OCI-LY3 (cell line): Measurements from ENCODE around the gene SH3PXD2B.

Experiments
- H2AFZ ChIP-seq: fragments of 200-600, 300-600 bp; shearing (Covaris generic); 2 replicates; pipeline ENCODE4 v1.6.0; 2014; ENCODE audit warnings: antibody characterized with exemption, low read depth, low read length
- H3K27ac ChIP-seq: fragments of 200-600, 300-600 bp; sonication (generic); 2 replicates; pipeline ENCODE4 v1.5.1; 2014; ENCODE audit warnings: mild to moderate bottlenecking, low read length, moderate library complexity, mixed read lengths
- H3K27me3 ChIP-seq: fragments of 200-600, 300-600 bp; sonication (generic); 2 replicates; pipeline ENCODE4 v1.6.1; 2014; ENCODE audit warnings: low read depth, low read length, mixed read lengths
- H3K36me3 ChIP-seq: fragments of 200-600, 300-600 bp; sonication (generic); replicated peaks from 2 replicates; pipeline ENCODE3; 2014; ENCODE audit warnings: low read depth, low read length, mixed read lengths
- H3K4me1 ChIP-seq: fragments of 300-600, 200-600 bp; sonication (generic); 2 replicates; pipeline ENCODE4 v1.6.1; 2014; ENCODE audit warnings: low read length, mixed read lengths
- H3K4me2 ChIP-seq: fragments of 200-600, 300-600 bp; sonication (generic); 2 replicates; pipeline ENCODE4 v1.6.1; 2014; ENCODE audit warnings: low read length, mixed read lengths
- H3K4me3 ChIP-seq: fragments of 300-600, 200-600 bp; sonication (generic); 2 replicates; pipeline ENCODE4 v1.5.1; 2014; ENCODE audit warnings: antibody characterized with exemption, mild to moderate bottlenecking, low read length, moderate library complexity
- H3K79me2 ChIP-seq: fragments of 300-600, 200-600 bp; shearing (Covaris generic); 2 replicates; pipeline ENCODE4 v1.6.1; 2014; ENCODE audit warnings: mild to moderate bottlenecking, low read length, mixed read lengths
- H3K9ac ChIP-seq: fragments of 300-600, 200-600 bp; shearing (Covaris generic); 2 replicates; pipeline ENCODE4 v1.6.0; 2014; ENCODE audit warnings: mild to moderate bottlenecking, low read length, moderate library complexity
- H3K9me3 ChIP-seq: fragments of 200-600, 300-600 bp; shearing (Covaris generic); 2 replicates; pipeline ENCODE4 v1.6.1; 2014; ENCODE audit warnings: low read length, mixed read lengths; ENCODE audit not compliant: insufficient read depth
- H4K20me1 ChIP-seq: fragments of 200-600, 300-600 bp; sonication (generic); 2 replicates; pipeline ENCODE4 v1.6.1; 2016; ENCODE audit warnings: low read length, mixed read lengths; ENCODE audit not compliant: insufficient read depth
- CTCF ChIP-seq: fragments of 200-600, 300-600 bp; sonication (generic); IDR thresholded peaks from 2 replicates; pipeline ENCODE4 v1.5.1; 2014; ENCODE audit warnings: antibody characterized with exemption, low read length, low read depth
- EZH2phosphoT487 ChIP-seq: fragments of 200-600 bp; shearing (Covaris generic); IDR thresholded peaks from 2 replicates; pipeline ENCODE4 v1.6.1; 2018; ENCODE audit warnings: antibody characterized with exemption, mixed run types, low read depth

SH3PXD2B gene

GRCh38 chr5:172450861-172451695, 3.2 kb downstream of the SH3PXD2B start:
- Histone ChIP-seq H3K9me3 (no peaks in the 10 kb centered on the region), H3K4me3 (no peak overlapping the region), H3K4me1 (0 out of 2 replicates have a peak, but pooled peaks cover 7% of the 10 kb centered on the region), H3K4me2 (no peak overlapping the region), H2AFZ (no peak overlapping the region), H4K20me1 (no peaks in the 10 kb centered on the region), H3K36me3 (no peaks in the 10 kb centered on the region), H3K27me3 (peaks cover 53% of the 10 kb centered on the region), H3K79me2 (no peaks in the 10 kb centered on the region), H3K27ac (no peak overlapping the region), H3K9ac (no peak overlapping the region)
- peak; percentile 71 for TF ChIP-seq CTCF
- TF ChIP-seq EZH2phosphoT487: no peak

GRCh38 chr5:172450453-172450852, 3.9 kb downstream of the SH3PXD2B start:
- no peak overlapping the region for H3K9ac ChIP-seq
- H2AFZ ChIP-seq: no peak overlapping the region

GRCh38 chr5:172448999-172449398, 5.3 kb downstream of the SH3PXD2B start:
- Histone ChIP-seq H3K9ac (no peak overlapping the region), H3K4me2 (no peak overlapping the region), H3K36me3 (no peaks in the 10 kb centered on the region), H4K20me1 (no peaks in the 10 kb centered on the region), H3K79me2 (no peaks in the 10 kb centered on the region), H3K4me1 (0 out of 2 replicates have a peak, but pooled peaks cover 2% of the 10 kb centered on the region), H3K27ac (no peak overlapping the region), H3K27me3 (peaks cover 57% of the 10 kb centered on the region), H3K9me3 (no peaks in the 10 kb centered on the region), H3K4me3 (no peak overlapping the region), H2AFZ (no peak overlapping the region)
- TF ChIP-seq EZH2phosphoT487 (no peak), CTCF (no peak)

More at GRCh38 chr5:172450453-172450852, 3.9 kb downstream of the SH3PXD2B start:
- TF ChIP-seq EZH2phosphoT487 (no peak), CTCF (no peak)
- H3K4me3 ChIP-seq: no peak overlapping the region
- H3K27me3 ChIP-seq: peaks cover 53% of the 10 kb centered on the region
- no peaks in the 10 kb centered on the region for H4K20me1 ChIP-seq
- H3K4me2 ChIP-seq: no peak overlapping the region
- no peaks in the 10 kb centered on the region for H3K79me2 ChIP-seq
- 0 out of 2 replicates have a peak, but pooled peaks cover 7% of the 10 kb centered on the region for H3K4me1 ChIP-seq
- no peaks in the 10 kb centered on the region for H3K36me3 ChIP-seq
- H3K27ac ChIP-seq: no peak overlapping the region
- H3K9me3 ChIP-seq: no peaks in the 10 kb centered on the region

- Histone ChIP-seq H4K20me1 (no peaks in the 10 kb centered on the region), H2AFZ (no peak overlapping the region), H3K79me2 (no peaks in the 10 kb centered on the region), H3K27me3 (peaks cover 55% of the 10 kb centered on the region), H3K4me1 (no peaks in the 10 kb centered on the region), H3K4me3 (no peak overlapping the region), H3K36me3 (no peaks in the 10 kb centered on the region), H3K9ac (no peak overlapping the region), H3K4me2 (no peak overlapping the region), H3K27ac (no peak overlapping the region), H3K9me3 (no peaks in the 10 kb centered on the region)
- TF ChIP-seq CTCF (no peak), EZH2phosphoT487 (no peak)
Measured at GRCh38 chr5:172447646-172448365, 6.5 kb downstream of the SH3PXD2B start.
